ENCODE results near the gene CTNNBIP1.
A peak's percentile ranks its signal among the peaks of the same experiment; 100 is the strongest.
"Not testable (repeated sequence)": the region's sequence is repeated elsewhere in the genome, so short reads cannot be mapped to it uniquely, and the experiment has no call there.

The CTNNBIP1 gene

GRCh38 chr1:9833632-9834031 lies 76.4 kb downstream of the CTNNBIP1 start:
- DNase-seq (ENCODE audit: low read depth in 2 of 2): no peak

DNA sequence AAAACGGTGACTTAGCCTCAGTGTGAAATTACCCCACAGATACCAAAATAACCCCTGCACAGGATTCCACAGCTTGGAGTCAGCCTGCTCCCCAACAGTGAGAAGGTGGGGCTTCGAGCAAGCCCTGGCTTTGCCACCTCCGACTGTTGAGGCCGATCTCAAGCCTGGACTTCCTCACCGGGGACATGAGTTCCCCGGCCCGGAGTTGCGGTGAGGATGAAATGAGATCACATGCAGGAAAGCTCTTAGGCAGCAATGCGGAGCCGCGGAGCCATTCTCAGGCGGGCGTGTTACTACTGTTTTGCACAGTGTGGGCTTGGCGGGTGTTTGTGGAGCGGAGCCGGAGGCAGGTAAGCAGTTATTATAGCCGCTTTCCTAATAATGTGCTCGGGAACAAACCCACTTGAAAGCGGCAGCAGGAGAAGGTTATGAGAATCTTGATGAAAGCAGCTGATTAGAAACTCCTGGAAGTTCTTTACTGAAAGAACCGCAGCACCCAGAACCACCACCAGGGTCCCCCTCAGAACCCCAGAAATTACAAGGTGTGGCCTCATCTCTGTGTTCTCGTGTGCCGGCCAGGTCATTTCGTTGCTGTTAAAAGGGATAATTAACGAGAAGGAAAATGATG lies 82.4 kb downstream of the CTNNBIP1 start:
- DNase-seq (ENCODE audit: low read depth in 2 of 2): no peak

- DNase-seq (ENCODE audit: low read depth in 2 of 2): no peak
These were observed 83.5 kb downstream of the CTNNBIP1 start for GRCh38 chr1:9826616-9827015.

GRCh38 chr1:9826087-9826486 lies 84.0 kb downstream of the CTNNBIP1 start:
- no peak for DNase-seq (ENCODE audit: low read depth in 2 of 2)

- DNase-seq (ENCODE audit: low read depth in 2 of 2): peak in 1 of 2 donors; percentile 13
These were observed 84.7 kb downstream of the CTNNBIP1 start for GRCh38 chr1:9825093-9826074.

DNA sequence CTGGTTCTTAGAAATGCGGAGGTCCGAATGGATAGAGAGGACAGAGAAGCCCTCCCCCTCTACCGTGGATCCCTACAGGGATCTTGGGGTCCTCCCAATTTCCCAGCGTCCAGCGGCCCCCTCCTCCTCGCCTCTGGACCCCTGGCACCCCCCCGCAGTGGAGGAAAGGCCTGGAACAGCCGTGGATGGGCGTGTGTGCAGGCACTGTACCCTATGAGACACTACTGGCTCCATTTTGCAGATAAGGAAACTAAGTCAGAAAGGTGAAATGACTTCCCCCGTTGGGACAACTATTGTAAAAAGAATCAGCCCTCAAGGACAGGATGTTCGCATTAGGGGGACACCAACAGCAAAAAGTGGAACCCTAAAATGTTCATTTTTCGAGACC lies 85.4 kb downstream of the CTNNBIP1 start:
- DNase-seq (ENCODE audit: low read depth in 2 of 2): no peak

- peak; percentile 87 to 89 for DNase-seq (ENCODE audit: low read depth in 2 of 2)
These were observed 85.9 kb downstream of the CTNNBIP1 start, which contains the start of gene CLSTN1 for GRCh38 chr1:9823943-9824701. Gene CLSTN1 (minus strand): TSS chr1:9823965. CDS start chr1:9823733, 232 bp downstream.

DNA sequence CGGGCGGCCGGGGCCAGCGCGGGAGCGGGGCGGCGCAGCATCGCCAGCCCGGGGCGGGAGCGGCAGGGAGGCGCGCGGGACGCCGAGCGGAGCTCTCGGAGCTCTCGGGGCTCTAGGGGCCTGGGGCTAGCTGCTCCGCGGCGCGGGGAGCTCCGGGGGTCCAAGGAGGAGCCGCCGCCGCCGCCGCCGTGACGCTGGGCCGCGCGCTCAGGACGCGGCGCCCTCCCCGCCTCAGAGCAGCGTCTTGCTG lies 86.5 kb downstream of the CTNNBIP1 start:
- DNase-seq (ENCODE audit: low read depth in 2 of 2): no peak

DNA sequence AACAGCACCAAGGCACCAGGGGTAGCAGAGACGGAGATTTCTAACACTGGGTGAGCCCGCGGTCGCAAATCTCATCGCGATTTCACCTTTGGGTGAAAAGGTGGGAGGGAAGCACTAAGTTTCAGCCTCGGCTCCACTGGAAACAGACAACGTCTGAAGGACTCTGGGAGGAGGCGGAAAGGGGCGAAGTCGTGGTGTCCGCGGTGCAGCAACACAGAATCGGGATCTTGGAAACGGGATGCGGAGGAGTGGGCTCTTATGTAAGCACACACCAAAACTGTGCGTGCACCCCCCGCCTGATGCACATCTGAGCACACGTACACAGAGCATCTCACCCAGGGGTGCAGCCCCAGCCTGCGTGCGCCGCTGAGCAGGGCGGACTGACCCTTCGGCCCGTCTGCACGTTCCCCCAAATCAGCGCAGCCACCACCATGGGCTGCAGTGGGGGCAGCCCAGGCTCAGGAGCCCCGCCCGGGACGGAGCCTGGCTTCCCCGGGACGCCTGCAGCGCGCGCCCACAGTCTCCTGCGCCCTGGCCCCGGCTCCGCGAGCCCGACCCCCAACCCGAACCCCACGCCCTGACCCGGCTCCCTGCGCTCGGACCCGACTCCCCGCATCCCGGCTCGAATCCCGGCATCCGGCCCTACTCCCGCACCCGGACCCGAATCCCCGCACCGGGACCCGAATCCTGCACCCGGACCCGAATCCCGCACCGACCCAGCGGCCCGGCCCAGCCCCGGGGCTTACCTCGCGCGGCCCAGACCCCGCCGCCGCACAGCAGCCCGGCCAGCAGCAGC lies 87.0 kb downstream of the CTNNBIP1 start:
- DNase-seq (ENCODE audit: low read depth in 2 of 2): no peak

- no peak for DNase-seq (ENCODE audit: low read depth in 2 of 2)
These were observed 87.6 kb downstream of the CTNNBIP1 start for GRCh38 chr1:9822490-9822889.

- DNase-seq (ENCODE audit: low read depth in 2 of 2): no peak
These were observed 88.4 kb downstream of the CTNNBIP1 start for GRCh38 chr1:9821710-9822109.

DNA sequence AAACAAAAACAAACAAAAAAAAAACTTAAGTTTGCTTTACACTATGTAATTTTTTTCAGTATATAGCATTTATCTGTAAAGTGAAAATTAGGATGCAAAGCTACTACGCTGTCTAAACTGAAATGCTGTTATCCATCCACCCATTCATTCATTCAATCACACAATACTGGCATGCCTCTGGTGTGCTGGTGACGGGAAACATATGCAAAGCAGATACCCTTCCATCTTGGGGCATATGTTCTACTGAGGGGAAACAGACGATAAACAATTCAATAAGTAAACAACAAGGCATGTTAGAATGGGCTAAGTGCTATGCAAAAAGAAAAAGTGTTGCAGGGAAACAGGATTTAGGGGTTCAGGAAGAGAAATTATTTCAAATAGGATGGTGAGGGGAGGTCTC lies 89.5 kb downstream of the CTNNBIP1 start:
- DNase-seq (ENCODE audit: low read depth in 2 of 2): no peak

- no peak for DNase-seq (ENCODE audit: low read depth in 2 of 2)
These were observed 92.3 kb downstream of the CTNNBIP1 start for GRCh38 chr1:9817734-9818133.

- DNase-seq (ENCODE audit: low read depth in 2 of 2): no peak
These were observed 93.9 kb downstream of the CTNNBIP1 start for GRCh38 chr1:9816199-9816598.

DNA sequence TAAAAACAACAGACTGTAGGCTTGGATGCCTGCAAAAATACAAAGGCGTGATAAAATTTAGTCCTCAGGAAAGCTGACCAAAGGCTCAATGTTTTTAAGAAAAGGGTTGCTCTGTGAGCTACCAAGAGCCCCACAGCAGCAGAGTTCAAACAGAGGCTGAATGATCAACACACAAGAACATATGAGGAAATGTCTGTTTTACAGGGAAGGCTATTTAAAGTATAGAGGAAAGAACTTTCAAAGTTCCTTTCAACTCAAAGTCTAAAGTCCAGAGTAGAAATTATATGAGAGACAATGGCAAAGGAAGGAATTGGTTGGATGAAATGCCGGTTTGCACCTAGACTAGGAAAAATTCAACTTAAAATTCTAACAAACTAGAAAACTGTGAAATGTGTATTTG lies 94.9 kb downstream of the CTNNBIP1 start:
- DNase-seq (ENCODE audit: low read depth in 2 of 2): no peak

DNA sequence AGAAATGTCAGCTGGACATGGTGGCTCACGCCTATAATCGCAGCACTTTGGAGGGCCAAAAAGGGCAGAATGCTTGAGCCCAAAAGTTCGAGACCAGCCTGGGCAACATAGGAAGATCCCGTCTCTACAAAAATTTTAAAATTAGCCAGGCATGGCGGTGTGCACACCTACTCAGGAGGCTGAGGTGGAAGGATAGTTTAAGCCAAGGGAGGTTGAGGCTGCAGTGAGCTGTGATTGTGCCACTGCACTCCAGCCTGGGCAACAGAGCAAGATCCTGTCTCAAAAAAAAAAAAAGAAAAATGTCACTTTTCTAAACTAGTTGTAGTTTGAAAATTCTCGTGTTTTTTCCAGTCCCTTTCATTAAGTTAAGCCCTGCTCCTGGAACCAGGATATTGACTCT lies 95.5 kb downstream of the CTNNBIP1 start:
- no peak for DNase-seq (ENCODE audit: low read depth in 2 of 2)

- no peak for DNase-seq (ENCODE audit: low read depth in 2 of 2)
These were observed 98.7 kb downstream of the CTNNBIP1 start for GRCh38 chr1:9811239-9811966.

GRCh38 chr1:9809100-9809510 lies 101.0 kb downstream of the CTNNBIP1 start:
- DNase-seq (ENCODE audit: low read depth in 2 of 2): no peak

DNA sequence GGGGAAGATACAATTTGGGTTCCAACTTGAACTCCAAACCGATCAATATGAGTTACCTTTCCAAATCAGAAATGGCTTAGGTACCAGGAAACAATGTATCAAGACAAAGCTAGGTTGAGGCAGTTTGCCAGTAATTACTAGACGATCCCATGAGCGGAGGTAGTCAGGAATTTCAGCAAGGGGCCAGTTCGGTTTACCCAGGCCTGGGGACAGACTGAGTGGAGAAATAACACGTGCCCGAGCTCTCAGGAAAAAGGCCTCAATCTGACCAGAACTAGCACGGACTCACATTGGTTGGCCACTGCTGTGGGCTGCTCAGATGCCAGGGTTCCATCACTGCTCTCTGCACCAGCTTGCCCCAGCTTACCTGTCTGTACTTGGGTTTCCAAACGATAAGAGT lies 101.6 kb downstream of the CTNNBIP1 start:
- no peak for DNase-seq (ENCODE audit: low read depth in 2 of 2)

GRCh38 chr1:9807541-9807940 lies 102.5 kb downstream of the CTNNBIP1 start:
- no peak for DNase-seq (ENCODE audit: low read depth in 2 of 2)

GRCh38 chr1:9805972-9806371 lies 104.1 kb downstream of the CTNNBIP1 start:
- DNase-seq (ENCODE audit: low read depth in 2 of 2): not testable (repeated sequence)
